SK-N-SH (cell line): Measurements from ENCODE around the gene XXYLT1. TPM values are rescaled to one million over a fixed set of nuclear protein-coding genes. Genes with fewer than 3 reads are reported as not detected.
A peak's percentile ranks its signal among the peaks of the same experiment; 100 is the strongest.

Source experiments
- CTCF ChIA-PET: fragments of 300-600, 350-600 bp; formaldehyde crosslinking; extraction: SDS; loops from one replicate; lab custom pipeline; 2021; lab: Yijun Ruan, JAX
- POLR2A ChIA-PET: fragments of 350-600 bp; sonication (Branson Sonifier 250); formaldehyde crosslinking; extraction: SDS; loops from one replicate; lab custom pipeline; 2020; ENCODE audit warnings: antibody characterized with exemption, inconsistent platforms; lab: Yijun Ruan, JAX
- DNase-seq: peaks from one replicate; pipeline ENCODE4 v3.0.0; 2012
- H2AFZ ChIP-seq: fragments of 200-600 bp; sonication (generic); 2 replicates; pipeline ENCODE4 v1.8.1; 2016; ENCODE audit warnings: antibody characterized with exemption, mild to moderate bottlenecking, low read depth
- H3F3A ChIP-seq: fragments of 200-600 bp; sonication (generic); replicated peaks from 2 replicates; pipeline ENCODE3; 2016; ENCODE audit warnings: antibody characterized with exemption, mild to moderate bottlenecking; ENCODE audit not compliant: insufficient read depth
- H3K27ac ChIP-seq, 2 experiments: fragments of 200-500 bp in 1 of 2; fragments of 200-600 bp in 1 of 2; sonication (Bioruptor generic) in 1 of 2; sonication (generic), shearing (Covaris generic) in 1 of 2; 2 replicates each; pipeline versions ENCODE4 v1.5.1 to v1.6.1; 2014 to 2016; ENCODE audit warnings: low read depth in 2 of 2, inconsistent platforms in 1 of 2, low read length in 1 of 2, mild to moderate bottlenecking in 1 of 2, mixed read lengths in 1 of 2
- H3K27me3 ChIP-seq: fragments of 200-600 bp; sonication (generic), shearing (Covaris generic); 2 replicates; pipeline ENCODE4 v1.6.1; 2016; ENCODE audit warnings: mixed run types; ENCODE audit not compliant: insufficient read depth
- H3K36me3 ChIP-seq, 2 experiments: fragments of 200-500 bp in 1 of 2; fragments of 200-600 bp in 1 of 2; sonication (Bioruptor generic) in 1 of 2; sonication (generic) in 1 of 2; replicated peaks in 1 of 2; 2 replicates each; pipeline versions ENCODE3 to v1.5.1; 2014 to 2016; ENCODE audit warnings: low read length in 1 of 2, mild to moderate bottlenecking in 1 of 2; ENCODE audit not compliant: insufficient read depth in 2 of 2, control insufficient read depth in 1 of 2
- H3K4me1 ChIP-seq, 2 experiments: fragments of 200-500 bp in 1 of 2; fragments of 200-600 bp in 1 of 2; sonication (Bioruptor generic) in 1 of 2; sonication (generic), shearing (Covaris generic) in 1 of 2; 2 replicates each; pipeline versions ENCODE4 v1.5.1 to v1.6.1; 2014 to 2016; ENCODE audit warnings: low read depth in 1 of 2, low read length in 1 of 2, mixed run types in 1 of 2; ENCODE audit not compliant: insufficient read depth in 2 of 2, control insufficient read depth in 1 of 2
- H3K4me2 ChIP-seq: fragments of 200-600 bp; sonication (generic), shearing (Covaris generic); 2 replicates; pipeline ENCODE4 v1.6.1; 2017; ENCODE audit warnings: mixed run types
- H3K4me3 ChIP-seq, 2 experiments: fragments of 200-500 bp in 1 of 2; fragments of 200-600 bp in 1 of 2; sonication (Bioruptor generic) in 1 of 2; sonication (generic), shearing (Covaris generic) in 1 of 2; 2 replicates each; pipeline versions ENCODE4 v1.5.1 to v1.8.1; 2014 to 2016; ENCODE audit warnings: low read depth in 2 of 2, inconsistent platforms in 1 of 2, low read length in 1 of 2, mild to moderate bottlenecking in 1 of 2, mixed read lengths in 1 of 2, moderate library complexity in 1 of 2
- H3K79me2 ChIP-seq: fragments of 200-600 bp; sonication (generic); 2 replicates; pipeline ENCODE4 v1.8.1; 2017; ENCODE audit warnings: mild to moderate bottlenecking; ENCODE audit not compliant: insufficient read depth
- H3K9ac ChIP-seq: fragments of 200-600 bp; sonication (generic); 2 replicates; pipeline ENCODE4 v1.6.1; 2017; ENCODE audit warnings: mixed run types
- H3K9me2 ChIP-seq: fragments of 200-600 bp; sonication (generic); 2 replicates; pipeline ENCODE4 v1.6.1; 2017; ENCODE audit warnings: mixed run types
- H3K9me3 ChIP-seq: fragments of 200-600 bp; sonication (generic); 2 replicates; pipeline ENCODE4 v1.6.1; 2017; ENCODE audit warnings: mixed run types, mild to moderate bottlenecking, moderate library complexity
- H4K20me1 ChIP-seq: fragments of 200-600 bp; sonication (generic); 2 replicates; pipeline ENCODE4 v1.6.1; 2017; ENCODE audit warnings: mild to moderate bottlenecking, mixed run types; ENCODE audit not compliant: insufficient read depth
- CHD2 ChIP-seq: fragments of 150-350 bp; IDR thresholded peaks from 2 replicates; pipeline ENCODE4 v1.6.1; 2018; ENCODE audit warnings: low read length; ENCODE audit not compliant: partially characterized antibody
- EP300 ChIP-seq, 2 experiments: IDR thresholded peaks; 2 replicates each; pipeline versions ENCODE4 v1.4.0 to v1.6.1; 2012; ENCODE audit warnings: borderline replicate concordance in 1 of 2, low read depth in 1 of 2, low read length in 1 of 2
- EZH2phosphoT487 ChIP-seq: fragments of 200-600 bp; sonication (generic); IDR thresholded peaks from 2 replicates; pipeline ENCODE4 v1.6.1; 2017; ENCODE audit warnings: low read depth, mixed run types, mild to moderate bottlenecking, antibody characterized with exemption, moderate library complexity, borderline replicate concordance
- FOXJ3 ChIP-seq: sonication (generic); formaldehyde crosslinking; IDR thresholded peaks from 2 replicates; pipeline ENCODE4 v1.5.1; 2020; ENCODE audit warnings: mild to moderate bottlenecking, missing genetic modification reagents
- GABPA ChIP-seq: IDR thresholded peaks from 2 replicates; pipeline ENCODE4 v1.4.0; 2012; ENCODE audit warnings: low read depth, mild to moderate bottlenecking
- GATA2 ChIP-seq: sonication (generic); formaldehyde crosslinking; IDR thresholded peaks from 2 replicates; pipeline ENCODE4 v1.5.0; 2020; ENCODE audit warnings: mild to moderate bottlenecking, missing genetic modification reagents
- MEF2A ChIP-seq: IDR thresholded peaks from 2 replicates; pipeline ENCODE4 v1.4.0; 2012; ENCODE audit warnings: low read depth, borderline replicate concordance
- MXI1 ChIP-seq: IDR thresholded peaks from 2 replicates; pipeline ENCODE4 v1.6.1; 2012; ENCODE audit warnings: mild to moderate bottlenecking, low read depth, low read length, improper control_type of control experiment
- NFIC ChIP-seq: IDR thresholded peaks from 2 replicates; pipeline ENCODE4 v1.4.0; 2012; ENCODE audit warnings: borderline replicate concordance
- NRF1 ChIP-seq: IDR thresholded peaks from 2 replicates; pipeline ENCODE4 v1.6.1; 2012; ENCODE audit warnings: low read depth, mild to moderate bottlenecking, low read length
- RAD21 ChIP-seq: IDR thresholded peaks from 2 replicates; pipeline ENCODE4 v1.6.1; 2012; ENCODE audit warnings: mild to moderate bottlenecking, low read length
- RCOR1 ChIP-seq: fragments of 150-350 bp; IDR thresholded peaks from 2 replicates; pipeline ENCODE4 v1.6.1; 2017; ENCODE audit warnings: antibody characterized with exemption, low read length
- RXRA ChIP-seq: IDR thresholded peaks from 2 replicates; pipeline ENCODE4 v1.4.0; 2012; ENCODE audit warnings: low read depth, mild to moderate bottlenecking, borderline replicate concordance
- SIN3A ChIP-seq: IDR thresholded peaks from 2 replicates; pipeline ENCODE4 v1.6.1; 2012; ENCODE audit warnings: low read depth, mild to moderate bottlenecking, low read length, moderate library complexity, borderline replicate concordance
- TAF1 ChIP-seq: IDR thresholded peaks from 2 replicates; pipeline ENCODE4 v1.6.1; 2012; ENCODE audit warnings: low read depth, mild to moderate bottlenecking, low read length, moderate library complexity, borderline replicate concordance
- TCF12 ChIP-seq: IDR thresholded peaks from 2 replicates; pipeline ENCODE4 v1.4.0; 2012
- TEAD4 ChIP-seq: IDR thresholded peaks from 2 replicates; pipeline ENCODE4 v1.4.0; 2012; ENCODE audit warnings: mild to moderate bottlenecking, borderline replicate concordance; ENCODE audit not compliant: insufficient read depth
- WGBS: methylation state at CpG from one replicate; pipeline ENCODE4 v1.1.6; 2017; ENCODE audit warnings: low lambda C conversion rate; 5-methylcytosine and 5-hydroxymethylcytosine counted together
- polyA plus RNA-seq, 3 experiments: library from polyadenylated mRNA; depleted of rRNA; stranded (reverse); fragments of >200 nt; gene quantifications; 2 replicates each; pipeline ENCODE4 v1.2.3, GENCODE V29; 2012
- TF ChIP-seq, protein P1 (sequence below): IDR thresholded peaks from 2 replicates; pipeline ENCODE4; 2012
- TF ChIP-seq, protein P2 (sequence below): IDR thresholded peaks from 2 replicates; pipeline ENCODE4 v1.6.1; 2012; ENCODE audit warnings: mild to moderate bottlenecking, low read depth, low read length, moderate library complexity
- TF ChIP-seq, protein P3 (sequence below): fragments of 150-350 bp; IDR thresholded peaks from 2 replicates; pipeline ENCODE4 v1.6.1; 2016; ENCODE audit warnings: mild to moderate bottlenecking, low read depth, low read length
- TF ChIP-seq, protein P4 (sequence below): fragments of 150-350 bp; IDR thresholded peaks from 2 replicates; pipeline ENCODE4 v1.6.1; 2017; ENCODE audit warnings: antibody characterized with exemption, low read length, low read depth, borderline replicate concordance
- TF ChIP-seq, protein P5 (sequence below): IDR thresholded peaks from 2 replicates; pipeline ENCODE4 v1.4.0; 2012; ENCODE audit warnings: low read depth
- TF ChIP-seq, protein P6 (sequence below): fragments of 200-600 bp; sonication (generic); IDR thresholded peaks from 2 replicates; pipeline ENCODE4 v1.6.1; 2017; ENCODE audit warnings: antibody characterized with exemption, mild to moderate bottlenecking, moderate library complexity

Gene XXYLT1
- polyA plus RNA-seq, 1 of the 3 experiments (the other 2 are of a cell fraction) = 22.6 TPM

DNA sequence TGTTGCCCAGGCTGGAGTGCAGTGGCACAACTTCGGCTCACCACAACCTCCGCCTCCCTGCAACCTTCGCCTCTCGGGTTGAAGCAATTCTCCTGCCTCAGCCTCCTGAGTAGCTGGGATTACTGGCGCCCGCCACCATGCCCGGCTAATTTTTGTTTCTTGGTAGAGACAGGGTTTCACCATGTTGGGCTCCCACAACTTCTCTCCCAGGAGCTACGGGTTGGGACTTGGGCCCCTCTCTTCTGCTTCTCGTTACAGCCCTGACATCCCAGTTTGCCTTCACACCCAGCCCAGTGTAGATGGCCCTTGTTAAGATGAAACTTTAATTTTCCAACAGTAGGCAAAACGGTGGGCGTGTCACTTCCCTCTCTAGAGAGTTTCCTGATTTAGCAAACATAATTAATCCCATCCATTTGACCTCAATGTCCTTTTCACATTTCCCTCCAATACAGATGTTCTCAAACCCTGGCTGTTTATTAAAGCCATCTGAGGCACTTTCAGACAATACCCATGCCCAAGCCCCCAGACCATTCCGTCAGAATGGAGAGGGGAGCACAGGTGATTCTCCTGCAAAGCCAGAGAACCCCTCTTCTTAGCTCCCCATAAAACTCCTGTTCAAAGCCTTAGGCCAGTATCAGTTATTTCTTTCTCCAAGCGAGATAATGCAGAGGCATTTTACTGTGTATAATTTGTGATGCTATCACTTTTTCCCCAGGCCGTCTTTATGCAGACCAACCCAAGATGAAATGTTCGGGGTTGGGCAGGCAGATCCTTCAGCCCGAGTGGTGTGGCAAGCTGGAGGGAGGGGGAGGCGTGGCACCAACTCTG lies 245.7 kb downstream of the XXYLT1 start:
- H3K27me3 ChIP-seq = peaks cover 9% of the 10 kb centered on the region; the same call in 1 of the 2 replicates
- no peak overlapping the region for H3K4me2 ChIP-seq
- no peaks in the 10 kb centered on the region for H3F3A ChIP-seq
- peaks cover 0 to 8% of the 10 kb centered on the region in 2 experiments; a peak in 1 of 4 replicates for H3K4me1 ChIP-seq
- DNase-seq = peak; percentile 72
- H3K4me3 ChIP-seq = no peak overlapping the region
- no peaks in the 10 kb centered on the region for H3K9me3 ChIP-seq
- WGBS = 64% methylated on average over 17 of the region's 17 CpGs
- ChIA-PET CTCF (interaction anchor here (1.4 to 1.9 kb wide), 5 partner anchors 11 to 343 kb away, joined by 3 to 8 read pairs (median 4); no protein-coding TSS in a partner anchor), POLR2A (interaction anchor here (0.9 kb wide), 1 partner anchor 339 kb away, joined by 3 read pairs; no protein-coding TSS in a partner anchor)
- H2AFZ ChIP-seq = no peak overlapping the region
- H3K36me3 ChIP-seq = no peaks in the 10 kb centered on the region
- H3K9me2 ChIP-seq = no peaks in the 10 kb centered on the region
- no peaks in the 10 kb centered on the region for H4K20me1 ChIP-seq
- H3K9ac ChIP-seq = no peak overlapping the region
- no peak overlapping the region for H3K27ac ChIP-seq
- no peaks in the 10 kb centered on the region for H3K79me2 ChIP-seq
- TF ChIP-seq, protein P1, sequence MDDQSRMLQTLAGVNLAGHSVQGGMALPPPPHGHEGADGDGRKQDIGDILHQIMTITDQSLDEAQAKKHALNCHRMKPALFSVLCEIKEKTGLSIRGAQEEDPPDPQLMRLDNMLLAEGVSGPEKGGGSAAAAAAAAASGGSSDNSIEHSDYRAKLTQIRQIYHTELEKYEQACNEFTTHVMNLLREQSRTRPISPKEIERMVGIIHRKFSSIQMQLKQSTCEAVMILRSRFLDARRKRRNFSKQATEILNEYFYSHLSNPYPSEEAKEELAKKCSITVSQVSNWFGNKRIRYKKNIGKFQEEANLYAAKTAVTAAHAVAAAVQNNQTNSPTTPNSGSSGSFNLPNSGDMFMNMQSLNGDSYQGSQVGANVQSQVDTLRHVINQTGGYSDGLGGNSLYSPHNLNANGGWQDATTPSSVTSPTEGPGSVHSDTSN = no peak
- no peak for TF ChIP-seq FOXJ3 (CRISPR knock-in tag)
- no peak for TF ChIP-seq TAF1
- no peak for TF ChIP-seq MEF2A
- no peak for TF ChIP-seq NFIC
- TF ChIP-seq SIN3A = no peak
- no peak for TF ChIP-seq GABPA
- TF ChIP-seq CHD2 = peak; percentile 31
- no peak; a peak in 1 of 4 replicates for TF ChIP-seq EP300 (IDR thresholded peaks at IDR 0.05; ENCODE audit: borderline replicate concordance in 1 of 2, low read depth in 1 of 2, low read length in 1 of 2)
- no peak for TF ChIP-seq NRF1
- TF ChIP-seq, protein P2, sequence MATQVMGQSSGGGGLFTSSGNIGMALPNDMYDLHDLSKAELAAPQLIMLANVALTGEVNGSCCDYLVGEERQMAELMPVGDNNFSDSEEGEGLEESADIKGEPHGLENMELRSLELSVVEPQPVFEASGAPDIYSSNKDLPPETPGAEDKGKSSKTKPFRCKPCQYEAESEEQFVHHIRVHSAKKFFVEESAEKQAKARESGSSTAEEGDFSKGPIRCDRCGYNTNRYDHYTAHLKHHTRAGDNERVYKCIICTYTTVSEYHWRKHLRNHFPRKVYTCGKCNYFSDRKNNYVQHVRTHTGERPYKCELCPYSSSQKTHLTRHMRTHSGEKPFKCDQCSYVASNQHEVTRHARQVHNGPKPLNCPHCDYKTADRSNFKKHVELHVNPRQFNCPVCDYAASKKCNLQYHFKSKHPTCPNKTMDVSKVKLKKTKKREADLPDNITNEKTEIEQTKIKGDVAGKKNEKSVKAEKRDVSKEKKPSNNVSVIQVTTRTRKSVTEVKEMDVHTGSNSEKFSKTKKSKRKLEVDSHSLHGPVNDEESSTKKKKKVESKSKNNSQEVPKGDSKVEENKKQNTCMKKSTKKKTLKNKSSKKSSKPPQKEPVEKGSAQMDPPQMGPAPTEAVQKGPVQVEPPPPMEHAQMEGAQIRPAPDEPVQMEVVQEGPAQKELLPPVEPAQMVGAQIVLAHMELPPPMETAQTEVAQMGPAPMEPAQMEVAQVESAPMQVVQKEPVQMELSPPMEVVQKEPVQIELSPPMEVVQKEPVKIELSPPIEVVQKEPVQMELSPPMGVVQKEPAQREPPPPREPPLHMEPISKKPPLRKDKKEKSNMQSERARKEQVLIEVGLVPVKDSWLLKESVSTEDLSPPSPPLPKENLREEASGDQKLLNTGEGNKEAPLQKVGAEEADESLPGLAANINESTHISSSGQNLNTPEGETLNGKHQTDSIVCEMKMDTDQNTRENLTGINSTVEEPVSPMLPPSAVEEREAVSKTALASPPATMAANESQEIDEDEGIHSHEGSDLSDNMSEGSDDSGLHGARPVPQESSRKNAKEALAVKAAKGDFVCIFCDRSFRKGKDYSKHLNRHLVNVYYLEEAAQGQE = no peak
- TF ChIP-seq, protein P3, sequence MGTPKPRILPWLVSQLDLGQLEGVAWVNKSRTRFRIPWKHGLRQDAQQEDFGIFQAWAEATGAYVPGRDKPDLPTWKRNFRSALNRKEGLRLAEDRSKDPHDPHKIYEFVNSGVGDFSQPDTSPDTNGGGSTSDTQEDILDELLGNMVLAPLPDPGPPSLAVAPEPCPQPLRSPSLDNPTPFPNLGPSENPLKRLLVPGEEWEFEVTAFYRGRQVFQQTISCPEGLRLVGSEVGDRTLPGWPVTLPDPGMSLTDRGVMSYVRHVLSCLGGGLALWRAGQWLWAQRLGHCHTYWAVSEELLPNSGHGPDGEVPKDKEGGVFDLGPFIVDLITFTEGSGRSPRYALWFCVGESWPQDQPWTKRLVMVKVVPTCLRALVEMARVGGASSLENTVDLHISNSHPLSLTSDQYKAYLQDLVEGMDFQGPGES = no peak
- no peak; the same call in 1 of the 2 replicates for TF ChIP-seq MXI1
- TF ChIP-seq, protein P4, sequence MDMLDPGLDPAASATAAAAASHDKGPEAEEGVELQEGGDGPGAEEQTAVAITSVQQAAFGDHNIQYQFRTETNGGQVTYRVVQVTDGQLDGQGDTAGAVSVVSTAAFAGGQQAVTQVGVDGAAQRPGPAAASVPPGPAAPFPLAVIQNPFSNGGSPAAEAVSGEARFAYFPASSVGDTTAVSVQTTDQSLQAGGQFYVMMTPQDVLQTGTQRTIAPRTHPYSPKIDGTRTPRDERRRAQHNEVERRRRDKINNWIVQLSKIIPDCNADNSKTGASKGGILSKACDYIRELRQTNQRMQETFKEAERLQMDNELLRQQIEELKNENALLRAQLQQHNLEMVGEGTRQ = no peak
- peak; percentile 61; the same call in 1 of the 2 replicates for TF ChIP-seq RCOR1
- 0 out of 2 replicates have a peak, but pooled peaks have one; percentile 2 for TF ChIP-seq RAD21
- TF ChIP-seq RXRA = no peak
- peak; percentile 69 for TF ChIP-seq GATA2 (CRISPR knock-in tag)
- TF ChIP-seq, protein P5, sequence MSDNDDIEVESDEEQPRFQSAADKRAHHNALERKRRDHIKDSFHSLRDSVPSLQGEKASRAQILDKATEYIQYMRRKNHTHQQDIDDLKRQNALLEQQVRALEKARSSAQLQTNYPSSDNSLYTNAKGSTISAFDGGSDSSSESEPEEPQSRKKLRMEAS = no peak
- TF ChIP-seq TCF12 = no peak
- TF ChIP-seq, protein P6, sequence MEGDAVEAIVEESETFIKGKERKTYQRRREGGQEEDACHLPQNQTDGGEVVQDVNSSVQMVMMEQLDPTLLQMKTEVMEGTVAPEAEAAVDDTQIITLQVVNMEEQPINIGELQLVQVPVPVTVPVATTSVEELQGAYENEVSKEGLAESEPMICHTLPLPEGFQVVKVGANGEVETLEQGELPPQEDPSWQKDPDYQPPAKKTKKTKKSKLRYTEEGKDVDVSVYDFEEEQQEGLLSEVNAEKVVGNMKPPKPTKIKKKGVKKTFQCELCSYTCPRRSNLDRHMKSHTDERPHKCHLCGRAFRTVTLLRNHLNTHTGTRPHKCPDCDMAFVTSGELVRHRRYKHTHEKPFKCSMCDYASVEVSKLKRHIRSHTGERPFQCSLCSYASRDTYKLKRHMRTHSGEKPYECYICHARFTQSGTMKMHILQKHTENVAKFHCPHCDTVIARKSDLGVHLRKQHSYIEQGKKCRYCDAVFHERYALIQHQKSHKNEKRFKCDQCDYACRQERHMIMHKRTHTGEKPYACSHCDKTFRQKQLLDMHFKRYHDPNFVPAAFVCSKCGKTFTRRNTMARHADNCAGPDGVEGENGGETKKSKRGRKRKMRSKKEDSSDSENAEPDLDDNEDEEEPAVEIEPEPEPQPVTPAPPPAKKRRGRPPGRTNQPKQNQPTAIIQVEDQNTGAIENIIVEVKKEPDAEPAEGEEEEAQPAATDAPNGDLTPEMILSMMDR = no peak
- TF ChIP-seq EZH2phosphoT487 = no peak
- TF ChIP-seq TEAD4 = no peak
